DMS53 treated with DMSO at 0.1 percent for 48 hours (cell line): Measurements from ENCODE around the gene HNRNPR.
"Not testable (repeated sequence)": the region's sequence is repeated elsewhere in the genome, so short reads cannot be mapped to it uniquely, and the experiment has no call there.

Experiments
- DNase-seq: peaks from one replicate; lab custom pipeline; 2025; ENCODE audit not compliant: unreplicated experiment; lab: John Stamatoyannopoulos, UW

Gene HNRNPR

GRCh38 chr1:23257371-23257770, 86.7 kb downstream of the HNRNPR start:
- DNase-seq, result not testable (repeated sequence)
